ENCODE data around the gene EVA1C. TPM values are rescaled to one million over a fixed set of nuclear protein-coding genes. Genes with fewer than 3 reads are reported as not detected.

Gene EVA1C
- total RNA-seq, 2 experiments from 2014 or later, result 11.1 to 12.7 TPM

- intact Hi-C loops (cut with DNase I, micrococcal nuclease), result no loop called here
- Histone ChIP-seq H3K27ac (ENCODE audit: low read depth in 1 of 2, low read length in 2 of 2) (no peak overlapping the region), H3K27me3 (ENCODE audit: control insufficient read depth in 1 of 2, insufficient read depth in 2 of 2, low read length in 2 of 2) (no peaks in the 10 kb centered on the region), H3K36me3 (ENCODE audit: insufficient read depth, low read length) (no peaks in the 10 kb centered on the region), H3K4me1 (ENCODE audit: insufficient read depth, low read length) (no peaks in the 10 kb centered on the region), H3K9me3 (ENCODE audit: control insufficient read depth in 1 of 2, insufficient read depth in 1 of 2, low read length in 2 of 2) (no peaks in the 10 kb centered on the region), H3K4me3 (ENCODE audit: low read length) (no peak overlapping the region)
- Mint-ChIP-seq H3K4me3 (no peak overlapping the region), H3K4me1 (ENCODE audit: low read depth) (no peaks in the 10 kb centered on the region), H3K27me3 (no peaks in the 10 kb centered on the region), H3K27ac (no peak overlapping the region), H3K9me3 (no peaks in the 10 kb centered on the region), H3K36me3 (ENCODE audit: low read depth) (no peaks in the 10 kb centered on the region)
- no peak for DNase-seq
- POLR2A ChIA-PET, result no interaction called here
- ATAC-seq (ENCODE audit: poor library complexity), result no peak
- TF ChIP-seq CTCF (IDR thresholded peaks at IDR 0.05), result no peak
- CTCF ChIA-PET, result no interaction called here
Measured at GRCh38 chr21:32545948-32546441, 133.5 kb downstream of the EVA1C start.

- no peaks in the 10 kb centered on the region for H3K9me3 ChIP-seq (ENCODE audit: control insufficient read depth in 1 of 2, insufficient read depth in 1 of 2, low read length in 2 of 2)
- H3K27me3 ChIP-seq (ENCODE audit: control insufficient read depth in 1 of 2, insufficient read depth in 2 of 2, low read length in 2 of 2), result no peaks in the 10 kb centered on the region
- no peaks in the 10 kb centered on the region for H3K36me3 ChIP-seq (ENCODE audit: insufficient read depth, low read length)
- DNase-seq, result no peak
- Mint-ChIP-seq H3K27me3 (no peaks in the 10 kb centered on the region), H3K4me1 (ENCODE audit: low read depth) (no peaks in the 10 kb centered on the region), H3K9me3 (no peaks in the 10 kb centered on the region), H3K4me3 (no peak overlapping the region), H3K36me3 (ENCODE audit: low read depth) (no peaks in the 10 kb centered on the region), H3K27ac (no peak overlapping the region)
- no peaks in the 10 kb centered on the region for H3K4me1 ChIP-seq (ENCODE audit: insufficient read depth, low read length)
- no peak overlapping the region for H3K4me3 ChIP-seq (ENCODE audit: low read length)
- POLR2A ChIA-PET, result no interaction called here
- CTCF ChIA-PET, result no interaction called here
- no peak for TF ChIP-seq CTCF (IDR thresholded peaks at IDR 0.05)
- intact Hi-C loops (cut with DNase I, micrococcal nuclease), result no loop called here
- no peak for ATAC-seq (ENCODE audit: poor library complexity)
- H3K27ac ChIP-seq (ENCODE audit: low read depth in 1 of 2, low read length in 2 of 2), result no peak overlapping the region
Measured at GRCh38 chr21:32547018-32547417, 134.5 kb downstream of the EVA1C start.

- intact Hi-C loops (cut with DNase I, micrococcal nuclease), result no loop called here
- no peaks in the 10 kb centered on the region for H3K36me3 Mint-ChIP-seq (ENCODE audit: low read depth)
- ATAC-seq (ENCODE audit: poor library complexity), result no peak
Measured at GRCh38 chr21:32548978-32549377, 136.5 kb downstream of the EVA1C start.

More at GRCh38 chr21:32548978-32549377, 136.5 kb downstream of the EVA1C start:
- no peaks in the 10 kb centered on the region for H3K36me3 ChIP-seq (ENCODE audit: insufficient read depth, low read length)
- H3K4me3 ChIP-seq (ENCODE audit: low read length), result no peak overlapping the region
- no peaks in the 10 kb centered on the region for H3K27me3 Mint-ChIP-seq
- no peaks in the 10 kb centered on the region for H3K27me3 ChIP-seq (ENCODE audit: control insufficient read depth in 1 of 2, insufficient read depth in 2 of 2, low read length in 2 of 2)
- no peaks in the 10 kb centered on the region for H3K9me3 Mint-ChIP-seq
- no peaks in the 10 kb centered on the region for H3K4me1 ChIP-seq (ENCODE audit: insufficient read depth, low read length)
- CTCF ChIA-PET, result no interaction called here
- POLR2A ChIA-PET, result no interaction called here
- H3K27ac ChIP-seq (ENCODE audit: low read depth in 1 of 2, low read length in 2 of 2), result no peak overlapping the region
- H3K4me1 Mint-ChIP-seq (ENCODE audit: low read depth), result no peaks in the 10 kb centered on the region
- TF ChIP-seq CTCF (IDR thresholded peaks at IDR 0.05), result no peak
- H3K9me3 ChIP-seq (ENCODE audit: control insufficient read depth in 1 of 2, insufficient read depth in 1 of 2, low read length in 2 of 2), result no peaks in the 10 kb centered on the region
- H3K4me3 Mint-ChIP-seq, result no peak overlapping the region
- H3K27ac Mint-ChIP-seq, result no peak overlapping the region
- no peak for DNase-seq
